ENCODE measurements around the gene HBZ. TPM values are rescaled to one million over a fixed set of nuclear protein-coding genes. Genes with fewer than 3 reads are reported as not detected.
"Not testable (repeated sequence)": the region's sequence is repeated elsewhere in the genome, so short reads cannot be mapped to it uniquely, and the experiment has no call there.

Gene HBZ
- total RNA-seq, 1 donor from 2014 or later: 0.31 TPM

DNA sequence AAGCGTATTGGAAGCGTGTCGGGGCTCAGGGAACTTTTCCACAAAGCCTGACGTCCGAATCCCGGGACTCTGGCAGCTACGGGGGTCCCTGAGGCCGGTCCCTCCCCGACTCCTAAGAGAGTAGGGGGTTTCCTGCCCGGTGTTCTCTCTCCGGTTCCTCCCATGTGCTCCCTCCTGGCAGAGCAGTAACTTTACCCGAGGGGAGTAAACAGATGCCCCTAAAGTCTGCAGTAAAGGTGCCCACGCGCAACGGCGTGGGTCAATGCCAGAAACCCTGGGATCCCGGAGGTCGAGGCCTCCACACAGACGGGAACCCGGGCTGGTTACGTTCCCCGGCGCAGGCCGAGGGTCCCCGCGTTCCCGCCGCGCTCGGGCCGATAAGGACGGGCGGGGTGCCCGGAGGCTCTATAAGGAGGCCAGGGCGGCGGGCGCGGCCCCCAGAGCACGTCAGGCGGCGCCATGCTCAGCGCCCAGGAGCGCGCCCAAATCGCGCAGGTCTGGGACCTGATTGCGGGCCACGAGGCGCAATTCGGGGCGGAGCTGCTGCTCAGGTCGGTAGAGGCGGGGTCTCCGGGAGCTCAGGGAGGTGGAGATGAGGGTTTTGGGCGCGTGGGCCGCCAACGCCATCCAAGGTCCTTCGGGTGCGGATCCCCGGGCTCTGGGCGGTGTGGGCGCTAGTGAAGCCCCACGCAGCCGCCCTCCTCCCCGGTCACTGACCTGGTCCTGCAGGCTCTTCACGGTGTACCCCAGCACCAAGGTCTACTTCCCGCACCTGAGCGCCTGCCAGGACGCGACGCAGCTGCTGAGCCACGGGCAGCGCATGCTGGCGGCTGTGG, 13.3 kb downstream of the HBZ start, which contains the start of gene HBM:
TSS of gene HBM (plus strand) at position 440 of the 836 bp plus-strand sequence. CDS start at position 460, 20 bp downstream.
- DNase-seq: no peak

DNA sequence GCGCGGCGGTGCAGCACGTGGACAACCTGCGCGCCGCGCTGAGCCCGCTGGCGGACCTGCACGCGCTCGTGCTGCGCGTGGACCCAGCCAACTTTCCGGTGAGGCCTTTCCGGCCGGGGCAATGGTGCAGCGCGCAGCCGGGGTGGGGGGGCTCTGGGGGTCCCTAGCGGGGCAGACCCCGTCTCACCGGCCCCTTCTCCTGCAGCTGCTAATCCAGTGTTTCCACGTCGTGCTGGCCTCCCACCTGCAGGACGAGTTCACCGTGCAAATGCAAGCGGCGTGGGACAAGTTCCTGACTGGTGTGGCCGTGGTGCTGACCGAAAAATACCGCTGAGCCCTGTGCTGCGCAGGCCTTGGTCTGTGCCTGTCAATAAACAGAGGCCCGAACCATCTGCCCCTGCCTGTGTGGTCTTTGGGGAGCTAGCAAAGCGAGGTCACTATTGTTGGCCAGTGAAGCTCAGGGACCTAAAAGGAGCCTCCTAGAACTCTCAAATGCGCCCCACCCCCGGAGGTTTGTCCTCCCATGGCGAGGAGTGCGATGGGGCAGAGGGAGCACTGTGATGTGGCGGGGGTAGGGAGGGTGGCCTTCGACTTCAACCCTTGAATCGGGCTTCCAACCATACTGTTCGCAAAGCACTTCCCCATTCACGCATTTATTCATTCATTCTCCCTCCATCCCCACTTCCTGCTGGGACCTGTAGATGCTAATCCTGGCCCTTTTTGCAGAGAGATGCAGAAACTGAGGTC, 14.1 kb downstream of the HBZ start:
- no peak for DNase-seq

DNA sequence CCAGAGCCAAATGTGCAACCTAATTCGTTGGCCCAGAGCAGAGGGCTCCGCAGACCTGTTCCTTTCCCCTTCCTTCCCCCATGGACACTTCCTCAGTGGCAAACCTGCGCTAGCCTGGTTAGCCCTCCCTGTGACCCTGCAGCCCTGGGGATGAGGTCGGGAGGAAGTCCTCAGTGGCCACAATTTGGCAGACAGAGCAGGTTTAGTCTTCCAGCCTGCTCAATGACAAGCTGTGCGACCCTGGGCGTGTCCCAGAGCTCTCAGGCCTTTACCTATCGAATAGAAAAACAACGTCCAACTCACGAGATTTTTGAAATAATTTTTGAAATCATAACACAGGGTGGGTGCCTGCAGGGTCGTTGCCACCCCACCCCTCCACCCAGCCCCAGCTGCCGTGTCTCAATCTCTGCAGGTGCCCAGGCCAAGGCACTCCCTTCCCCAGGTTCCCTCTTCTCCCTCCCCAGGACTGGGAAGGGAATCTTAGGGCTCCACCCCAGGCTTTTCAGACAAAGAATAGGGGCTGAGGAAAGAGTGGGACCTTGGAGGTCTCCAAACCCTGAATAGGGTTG, 14.8 kb downstream of the HBZ start:
- DNase-seq: no peak

DNA sequence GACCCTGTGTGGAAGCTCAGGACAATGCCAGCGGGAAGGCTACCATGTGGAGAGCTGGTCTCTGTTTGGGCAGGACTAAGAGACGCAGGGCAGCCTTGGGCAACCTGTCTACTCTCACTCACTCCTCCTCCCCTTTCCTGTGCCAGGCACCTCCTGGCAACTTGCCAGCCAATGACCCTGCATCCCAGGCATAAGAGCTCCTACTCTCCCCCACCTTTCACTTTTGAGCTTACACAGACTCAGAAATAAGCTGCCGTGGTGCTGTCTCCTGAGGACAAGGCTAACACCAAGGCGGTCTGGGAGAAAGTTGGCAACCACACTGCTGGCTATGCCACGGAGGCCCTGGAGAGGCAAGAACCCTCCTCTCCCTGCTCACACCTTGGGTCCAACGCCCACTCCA, 16.0 kb downstream of the HBZ start:
- no peak for DNase-seq

DNA sequence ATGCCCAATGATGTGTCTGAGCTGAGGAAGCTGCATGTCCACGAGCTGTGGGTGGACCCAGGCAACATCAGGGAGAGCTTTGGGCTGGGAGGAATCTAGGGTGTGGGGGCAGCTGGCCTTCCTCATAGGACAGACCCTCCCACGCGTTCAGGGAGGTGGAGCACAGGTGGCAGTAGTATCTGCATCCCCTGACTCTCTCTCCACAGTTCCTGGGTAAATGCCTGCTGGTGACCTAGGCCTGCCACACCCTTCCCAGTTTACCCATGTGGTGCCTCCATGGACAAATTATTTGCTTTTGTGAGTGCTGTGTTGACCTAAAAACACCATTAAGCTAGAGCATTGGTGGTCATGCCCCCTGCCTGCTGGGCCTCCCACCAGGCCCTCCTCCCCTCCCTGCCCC, 16.6 kb downstream of the HBZ start:
- DNase-seq: no peak

DNA sequence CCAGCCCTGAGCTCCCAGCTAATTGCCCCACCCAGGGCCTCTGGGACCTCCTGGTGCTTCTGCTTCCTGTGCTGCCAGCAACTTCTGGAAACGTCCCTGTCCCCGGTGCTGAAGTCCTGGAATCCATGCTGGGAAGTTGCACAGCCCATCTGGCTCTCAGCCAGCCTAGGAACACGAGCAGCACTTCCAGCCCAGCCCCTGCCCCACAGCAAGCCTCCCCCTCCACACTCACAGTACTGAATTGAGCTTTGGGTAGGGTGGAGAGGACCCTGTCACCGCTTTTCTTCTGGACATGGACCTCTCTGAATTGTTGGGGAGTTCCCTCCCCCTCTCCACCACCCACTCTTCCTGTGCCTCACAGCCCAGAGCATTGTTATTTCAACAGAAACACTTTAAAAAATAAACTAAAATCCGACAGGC, 17.7 kb downstream of the HBZ start:
- not testable (repeated sequence) for DNase-seq

DNA sequence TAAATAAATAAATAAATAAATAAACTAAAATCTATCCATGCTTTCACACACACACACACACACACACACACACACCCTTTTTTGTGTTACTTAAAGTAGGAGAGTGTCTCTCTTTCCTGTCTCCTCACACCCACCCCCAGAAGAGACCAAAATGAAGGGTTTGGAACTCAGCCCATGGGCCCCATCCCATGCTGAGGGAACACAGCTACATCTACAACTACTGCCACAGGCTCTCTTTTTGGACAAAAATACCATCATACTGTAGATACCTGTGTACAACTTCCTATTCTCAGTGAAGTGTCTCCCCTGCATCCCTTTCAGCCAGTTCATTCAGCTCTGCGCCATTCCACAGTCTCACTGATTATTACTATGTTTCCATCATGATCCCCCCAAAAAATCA, 18.3 kb downstream of the HBZ start:
- no peak for DNase-seq

DNA sequence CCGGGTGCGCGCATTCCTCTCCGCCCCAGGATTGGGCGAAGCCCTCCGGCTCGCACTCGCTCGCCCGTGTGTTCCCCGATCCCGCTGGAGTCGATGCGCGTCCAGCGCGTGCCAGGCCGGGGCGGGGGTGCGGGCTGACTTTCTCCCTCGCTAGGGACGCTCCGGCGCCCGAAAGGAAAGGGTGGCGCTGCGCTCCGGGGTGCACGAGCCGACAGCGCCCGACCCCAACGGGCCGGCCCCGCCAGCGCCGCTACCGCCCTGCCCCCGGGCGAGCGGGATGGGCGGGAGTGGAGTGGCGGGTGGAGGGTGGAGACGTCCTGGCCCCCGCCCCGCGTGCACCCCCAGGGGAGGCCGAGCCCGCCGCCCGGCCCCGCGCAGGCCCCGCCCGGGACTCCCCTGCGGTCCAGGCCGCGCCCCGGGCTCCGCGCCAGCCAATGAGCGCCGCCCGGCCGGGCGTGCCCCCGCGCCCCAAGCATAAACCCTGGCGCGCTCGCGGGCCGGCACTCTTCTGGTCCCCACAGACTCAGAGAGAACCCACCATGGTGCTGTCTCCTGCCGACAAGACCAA, 20.0 kb downstream of the HBZ start, which contains the start of gene HBA2:
TSS of gene HBA2 (plus strand) at position 503 of the 568 bp plus-strand sequence. CDS start at position 540, 37 bp downstream.
- not testable (repeated sequence) for DNase-seq

DNA sequence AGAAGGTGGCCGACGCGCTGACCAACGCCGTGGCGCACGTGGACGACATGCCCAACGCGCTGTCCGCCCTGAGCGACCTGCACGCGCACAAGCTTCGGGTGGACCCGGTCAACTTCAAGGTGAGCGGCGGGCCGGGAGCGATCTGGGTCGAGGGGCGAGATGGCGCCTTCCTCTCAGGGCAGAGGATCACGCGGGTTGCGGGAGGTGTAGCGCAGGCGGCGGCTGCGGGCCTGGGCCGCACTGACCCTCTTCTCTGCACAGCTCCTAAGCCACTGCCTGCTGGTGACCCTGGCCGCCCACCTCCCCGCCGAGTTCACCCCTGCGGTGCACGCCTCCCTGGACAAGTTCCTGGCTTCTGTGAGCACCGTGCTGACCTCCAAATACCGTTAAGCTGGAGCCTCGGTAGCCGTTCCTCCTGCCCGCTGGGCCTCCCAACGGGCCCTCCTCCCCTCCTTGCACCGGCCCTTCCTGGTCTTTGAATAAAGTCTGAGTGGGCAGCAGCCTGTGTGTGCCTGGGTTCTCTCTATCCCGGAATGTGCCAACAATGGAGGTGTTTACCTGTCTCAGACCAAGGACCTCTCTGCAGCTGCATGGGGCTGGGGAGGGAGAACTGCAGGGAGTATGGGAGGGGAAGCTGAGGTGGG, 20.9 kb downstream of the HBZ start:
- not testable (repeated sequence) for DNase-seq

DNA sequence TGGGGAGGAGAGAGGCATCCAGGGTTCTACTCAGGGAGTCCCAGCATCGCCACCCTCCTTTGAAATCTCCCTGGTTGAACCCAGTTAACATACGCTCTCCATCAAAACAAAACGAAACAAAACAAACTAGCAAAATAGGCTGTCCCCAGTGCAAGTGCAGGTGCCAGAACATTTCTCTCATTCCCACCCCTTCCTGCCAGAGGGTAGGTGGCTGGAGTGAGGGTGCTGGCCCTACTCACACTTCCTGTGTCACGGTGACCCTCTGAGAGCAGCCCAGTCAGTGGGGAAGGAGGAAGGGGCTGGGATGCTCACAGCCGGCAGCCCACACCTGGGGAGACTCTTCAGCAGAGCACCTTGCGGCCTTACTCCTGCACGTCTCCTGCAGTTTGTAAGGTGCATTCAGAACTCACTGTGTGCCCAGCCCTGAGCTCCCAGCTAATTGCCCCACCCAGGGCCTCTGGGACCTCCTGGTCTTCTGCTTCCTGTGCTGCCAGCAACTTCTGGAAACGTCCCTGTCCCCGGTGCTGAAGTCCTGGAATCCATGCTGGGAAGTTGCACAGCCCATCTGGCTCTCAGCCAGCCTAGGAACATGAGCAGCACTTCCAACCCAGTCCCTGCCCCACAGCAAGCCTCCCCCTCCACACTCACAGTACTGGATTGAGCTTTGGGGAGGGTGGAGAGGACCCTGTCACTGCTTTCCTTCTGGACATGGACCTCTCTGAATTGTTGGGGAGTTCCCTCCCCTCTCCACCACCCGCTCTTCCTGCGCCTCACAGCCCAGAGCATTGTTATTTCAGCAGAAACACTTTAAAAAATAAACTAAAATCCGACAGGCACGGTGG, 21.7 kb downstream of the HBZ start:
- not testable (repeated sequence) for DNase-seq

DNA sequence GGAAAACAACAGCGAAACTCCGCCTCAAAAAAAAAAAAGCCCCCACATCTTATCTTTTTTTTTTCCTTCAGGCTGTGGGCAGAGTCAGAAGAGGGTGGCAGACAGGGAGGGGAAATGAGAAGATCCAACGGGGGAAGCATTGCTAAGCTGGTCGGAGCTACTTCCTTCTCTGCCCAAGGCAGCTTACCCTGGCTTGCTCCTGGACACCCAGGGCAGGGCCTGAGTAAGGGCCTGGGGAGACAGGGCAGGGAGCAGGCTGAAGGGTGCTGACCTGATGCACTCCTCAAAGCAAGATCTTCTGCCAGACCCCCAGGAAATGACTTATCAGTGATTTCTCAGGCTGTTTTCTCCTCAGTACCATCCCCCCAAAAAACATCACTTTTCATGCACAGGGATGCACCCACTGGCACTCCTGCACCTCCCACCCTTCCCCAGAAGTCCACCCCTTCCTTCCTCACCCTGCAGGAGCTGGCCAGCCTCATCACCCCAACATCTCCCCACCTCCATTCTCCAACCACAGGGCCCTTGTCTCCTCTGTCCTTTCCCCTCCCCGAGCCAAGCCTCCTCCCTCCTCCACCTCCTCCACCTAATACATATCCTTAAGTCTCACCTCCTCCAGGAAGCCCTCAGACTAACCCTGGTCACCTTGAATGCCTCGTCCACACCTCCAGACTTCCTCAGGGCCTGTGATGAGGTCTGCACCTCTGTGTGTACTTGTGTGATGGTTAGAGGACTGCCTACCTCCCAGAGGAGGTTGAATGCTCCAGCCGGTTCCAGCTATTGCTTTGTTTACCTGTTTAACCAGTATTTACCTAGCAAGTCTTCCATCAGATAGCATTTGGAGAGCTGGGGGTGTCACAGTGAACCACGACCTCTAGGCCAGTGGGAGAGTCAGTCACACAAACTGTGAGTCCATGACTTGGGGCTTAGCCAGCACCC, 22.8 kb downstream of the HBZ start:
- DNase-seq: no peak

DNA sequence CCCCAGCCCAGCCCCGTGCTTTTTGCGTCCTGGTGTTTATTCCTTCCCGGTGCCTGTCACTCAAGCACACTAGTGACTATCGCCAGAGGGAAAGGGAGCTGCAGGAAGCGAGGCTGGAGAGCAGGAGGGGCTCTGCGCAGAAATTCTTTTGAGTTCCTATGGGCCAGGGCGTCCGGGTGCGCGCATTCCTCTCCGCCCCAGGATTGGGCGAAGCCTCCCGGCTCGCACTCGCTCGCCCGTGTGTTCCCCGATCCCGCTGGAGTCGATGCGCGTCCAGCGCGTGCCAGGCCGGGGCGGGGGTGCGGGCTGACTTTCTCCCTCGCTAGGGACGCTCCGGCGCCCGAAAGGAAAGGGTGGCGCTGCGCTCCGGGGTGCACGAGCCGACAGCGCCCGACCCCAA, 23.6 kb downstream of the HBZ start:
- not testable (repeated sequence) for DNase-seq

DNA sequence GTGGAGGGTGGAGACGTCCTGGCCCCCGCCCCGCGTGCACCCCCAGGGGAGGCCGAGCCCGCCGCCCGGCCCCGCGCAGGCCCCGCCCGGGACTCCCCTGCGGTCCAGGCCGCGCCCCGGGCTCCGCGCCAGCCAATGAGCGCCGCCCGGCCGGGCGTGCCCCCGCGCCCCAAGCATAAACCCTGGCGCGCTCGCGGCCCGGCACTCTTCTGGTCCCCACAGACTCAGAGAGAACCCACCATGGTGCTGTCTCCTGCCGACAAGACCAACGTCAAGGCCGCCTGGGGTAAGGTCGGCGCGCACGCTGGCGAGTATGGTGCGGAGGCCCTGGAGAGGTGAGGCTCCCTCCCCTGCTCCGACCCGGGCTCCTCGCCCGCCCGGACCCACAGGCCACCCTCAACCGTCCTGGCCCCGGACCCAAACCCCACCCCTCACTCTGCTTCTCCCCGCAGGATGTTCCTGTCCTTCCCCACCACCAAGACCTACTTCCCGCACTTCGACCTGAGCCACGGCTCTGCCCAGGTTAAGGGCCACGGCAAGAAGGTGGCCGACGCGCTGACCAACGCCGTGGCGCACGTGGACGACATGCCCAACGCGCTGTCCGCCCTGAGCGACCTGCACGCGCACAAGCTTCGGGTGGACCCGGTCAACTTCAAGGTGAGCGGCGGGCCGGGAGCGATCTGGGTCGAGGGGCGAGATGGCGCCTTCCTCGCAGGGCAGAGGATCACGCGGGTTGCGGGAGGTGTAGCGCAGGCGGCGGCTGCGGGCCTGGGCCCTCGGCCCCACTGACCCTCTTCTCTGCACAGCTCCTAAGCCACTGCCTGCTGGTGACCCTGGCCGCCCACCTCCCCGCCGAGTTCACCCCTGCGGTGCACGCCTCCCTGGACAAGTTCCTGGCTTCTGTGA, 24.3 kb downstream of the HBZ start, which contains the start of gene HBA1:
TSS of gene HBA1 (plus strand) at position 204 of the 906 bp plus-strand sequence. CDS start at position 241, 37 bp downstream.
- not testable (repeated sequence) for DNase-seq

DNA sequence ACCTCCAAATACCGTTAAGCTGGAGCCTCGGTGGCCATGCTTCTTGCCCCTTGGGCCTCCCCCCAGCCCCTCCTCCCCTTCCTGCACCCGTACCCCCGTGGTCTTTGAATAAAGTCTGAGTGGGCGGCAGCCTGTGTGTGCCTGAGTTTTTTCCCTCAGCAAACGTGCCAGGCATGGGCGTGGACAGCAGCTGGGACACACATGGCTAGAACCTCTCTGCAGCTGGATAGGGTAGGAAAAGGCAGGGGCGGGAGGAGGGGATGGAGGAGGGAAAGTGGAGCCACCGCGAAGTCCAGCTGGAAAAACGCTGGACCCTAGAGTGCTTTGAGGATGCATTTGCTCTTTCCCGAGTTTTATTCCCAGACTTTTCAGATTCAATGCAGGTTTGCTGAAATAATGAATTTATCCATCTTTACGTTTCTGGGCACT, 25.0 kb downstream of the HBZ start:
- DNase-seq: no peak

DNA sequence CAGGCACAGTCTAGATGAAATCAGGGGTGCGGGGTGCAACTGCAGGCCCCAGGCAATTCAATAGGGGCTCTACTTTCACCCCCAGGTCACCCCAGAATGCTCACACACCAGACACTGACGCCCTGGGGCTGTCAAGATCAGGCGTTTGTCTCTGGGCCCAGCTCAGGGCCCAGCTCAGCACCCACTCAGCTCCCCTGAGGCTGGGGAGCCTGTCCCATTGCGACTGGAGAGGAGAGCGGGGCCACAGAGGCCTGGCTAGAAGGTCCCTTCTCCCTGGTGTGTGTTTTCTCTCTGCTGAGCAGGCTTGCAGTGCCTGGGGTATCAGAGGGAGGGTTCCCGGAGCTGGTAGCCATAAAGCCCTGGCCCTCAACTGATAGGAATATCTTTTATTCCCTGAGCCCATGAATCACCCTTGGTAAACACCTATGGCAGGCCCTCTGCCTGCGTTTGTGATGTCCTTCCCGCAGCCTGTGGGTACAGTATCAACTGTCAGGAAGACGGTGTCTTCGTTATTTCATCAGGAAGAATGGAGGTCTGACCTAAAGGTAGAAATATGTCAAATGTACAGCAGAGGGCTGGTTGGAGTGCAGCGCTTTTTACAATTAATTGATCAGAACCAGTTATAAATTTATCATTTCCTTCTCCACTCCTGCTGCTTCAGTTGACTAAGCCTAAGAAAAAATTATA, 25.7 kb downstream of the HBZ start:
- no peak for DNase-seq

DNA sequence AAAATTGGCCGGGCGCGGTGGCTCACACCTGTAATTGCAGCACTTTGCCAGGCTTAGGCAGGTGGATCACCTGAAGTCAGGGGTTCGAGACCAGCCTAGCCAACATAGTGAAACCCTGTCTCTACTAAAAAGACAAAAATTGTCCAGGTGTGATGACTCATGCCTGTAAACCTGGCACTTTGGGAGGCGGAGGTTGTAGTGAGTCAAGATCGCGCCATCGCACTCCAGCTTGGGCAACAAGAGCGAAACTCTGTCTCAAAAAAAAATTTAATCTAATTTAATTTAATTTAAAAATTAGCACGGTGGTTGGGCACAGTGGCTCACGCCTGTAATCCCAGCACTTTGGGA, 26.2 kb downstream of the HBZ start:
- no peak for DNase-seq

DNA sequence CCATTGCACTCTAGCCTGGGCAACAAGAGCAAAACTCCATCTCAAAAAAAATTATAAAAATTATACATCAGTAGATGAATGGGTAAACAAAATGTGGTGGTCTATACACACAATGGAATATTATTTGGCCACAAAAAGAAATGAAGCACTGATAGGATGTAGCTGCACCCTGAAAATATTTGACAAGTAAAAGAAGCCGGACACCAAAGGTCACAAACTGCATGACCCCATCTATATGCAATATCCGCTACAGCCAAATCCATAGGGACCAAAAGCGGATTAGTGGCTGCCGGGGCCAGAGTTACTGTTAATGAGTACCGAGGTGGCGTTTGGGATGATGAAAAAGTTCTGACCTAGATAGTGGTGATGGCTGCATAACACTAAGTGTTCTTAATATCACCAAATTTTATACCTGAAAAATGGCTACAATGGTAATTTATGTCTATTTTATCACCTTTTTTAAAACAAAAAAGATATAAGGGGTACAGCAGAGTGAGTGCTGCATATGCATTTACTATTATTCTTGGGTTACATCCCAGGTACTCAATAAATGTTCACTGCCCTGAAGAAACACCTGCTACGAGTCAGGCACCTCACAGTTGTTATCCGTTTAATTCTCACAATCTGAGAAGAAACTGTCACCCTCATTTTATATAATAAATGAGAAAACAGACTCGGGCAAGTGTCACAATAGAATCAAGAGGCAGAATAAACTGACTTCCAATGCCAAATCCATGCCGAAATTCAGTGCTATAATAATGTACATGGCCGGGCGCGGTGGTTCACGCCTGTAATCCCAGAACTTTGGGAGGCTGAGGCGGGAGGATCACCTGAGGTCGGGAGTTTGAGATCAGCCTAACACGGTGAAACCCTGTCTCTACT, 27.0 kb downstream of the HBZ start:
- DNase-seq: no peak

All from occipital lobe (tissue), 2 donors.